NCI-H1436 treated with DMSO at 0.1 percent for 48 hours (cell line): ENCODE results near the gene ACACB.

ENCODE experiments used
- DNase-seq: peaks from one replicate; lab custom pipeline; 2025; lab: John Stamatoyannopoulos, UW

ACACB gene

GRCh38 chr12:109115758-109116610, at the start of gene ACACB:
TSS of gene ACACB (plus strand) at chr12:109116587. CDS start at chr12:109139406, 22,819 bp downstream.
- no peak for DNase-seq

- peak; percentile 73 for DNase-seq
Observed at GRCh38 chr12:109069307-109070271, 46.8 kb upstream of the ACACB start.

- no peak for DNase-seq
Observed at GRCh38 chr12:109074866-109075265, 41.5 kb upstream of the ACACB start.

- DNase-seq: no peak
Observed at GRCh38 chr12:109082751-109083150, 33.6 kb upstream of the ACACB start.

- no peak for DNase-seq
Observed at GRCh38 chr12:109084425-109084824, 32.0 kb upstream of the ACACB start.

- no peak for DNase-seq
Observed at GRCh38 chr12:109085590-109085989, 30.8 kb upstream of the ACACB start.

- no peak for DNase-seq
Observed at GRCh38 chr12:109087250-109087649, 29.1 kb upstream of the ACACB start.

GRCh38 chr12:109088818-109089217, 27.6 kb upstream of the ACACB start:
- DNase-seq: no peak

- DNase-seq: no peak
Observed at GRCh38 chr12:109089683-109090082, 26.7 kb upstream of the ACACB start.

- DNase-seq: no peak
Observed at GRCh38 chr12:109092497-109093021, 23.8 kb upstream of the ACACB start.

- DNase-seq: peak; percentile 71
Observed at GRCh38 chr12:109093022-109093918, 23.1 kb upstream of the ACACB start, which contains the start of gene ALKBH2. TSS of gene ALKBH2 (minus strand) at chr12:109093472. CDS start at chr12:109092786, 686 bp downstream.

- DNase-seq: no peak
Observed at GRCh38 chr12:109097140-109097434, 19.3 kb upstream of the ACACB start.

- peak; percentile 50 for DNase-seq
Observed at GRCh38 chr12:109097435-109098182, 18.8 kb upstream of the ACACB start, which contains the start of gene UNG. TSS of gene UNG (plus strand) at chr12:109097597. CDS start at chr12:109097680, 83 bp downstream.

GRCh38 chr12:109098183-109098604, 18.2 kb upstream of the ACACB start:
- no peak for DNase-seq

GRCh38 chr12:109098651-109099050, 17.7 kb upstream of the ACACB start:
- no peak for DNase-seq

GRCh38 chr12:109099431-109100020, 16.9 kb upstream of the ACACB start:
- no peak for DNase-seq

- DNase-seq: no peak
Observed at GRCh38 chr12:109100741-109101140, 15.6 kb upstream of the ACACB start.

- DNase-seq: no peak
Observed at GRCh38 chr12:109102491-109102890, 13.9 kb upstream of the ACACB start.

GRCh38 chr12:109105176-109105575, 11.2 kb upstream of the ACACB start:
- no peak for DNase-seq

- DNase-seq: no peak
Observed at GRCh38 chr12:109109746-109110350, 6.5 kb upstream of the ACACB start.
